HL-60 (cell line): ENCODE measurements around the gene SLC35E3.

Experiments used
- DNase-seq, 2 experiments: peaks; one replicate each; pipeline ENCODE4 v3.0.0-alpha.2; 2010 to 2020; ENCODE audit warnings: low read depth in 1 of 2, low spot score in 1 of 2
- H3K27ac ChIP-seq: fragments of 250-450 bp; sonication (Bioruptor Pico); replicated peaks from 2 replicates; pipeline ENCODE4 v1.5.1; 2020; ENCODE audit warnings: mild to moderate bottlenecking, moderate library complexity
- H3K27me3 ChIP-seq: fragments of 250-450 bp; sonication (Bioruptor Pico); 2 replicates; pipeline ENCODE4 v1.5.1; 2021; ENCODE audit warnings: mild to moderate bottlenecking, moderate library complexity; ENCODE audit not compliant: insufficient read depth, poor library complexity, severe bottlenecking
- H3K4me3 ChIP-seq: replicated peaks from 2 replicates; pipeline ENCODE4 v1.5.1; 2011; ENCODE audit warnings: mild to moderate bottlenecking, control low read depth, low read length; ENCODE audit not compliant: insufficient read depth
- CTCF ChIP-seq: IDR thresholded peaks from one replicate; pipeline ENCODE4 v1.5.1; 2011; ENCODE audit warnings: low read length, control low read depth, inconsistent platforms; ENCODE audit not compliant: insufficient read depth
- GABPA ChIP-seq: IDR thresholded peaks from 2 replicates; pipeline ENCODE4 v1.6.1; 2012; ENCODE audit warnings: low read depth
- POLR2AphosphoS5 ChIP-seq: IDR thresholded peaks from 2 replicates; pipeline ENCODE4 v1.6.1; 2012; ENCODE audit warnings: low read depth
- SPI1 ChIP-seq: IDR thresholded peaks from 2 replicates; pipeline ENCODE4 v1.6.1; 2012; ENCODE audit warnings: low read depth, mild to moderate bottlenecking, borderline replicate concordance
- TF ChIP-seq, protein P1 (sequence below): IDR thresholded peaks from 2 replicates; pipeline ENCODE4 v1.6.1; 2012; ENCODE audit warnings: low read depth; ENCODE audit not compliant: insufficient replicate concordance

SLC35E3 gene

DNA sequence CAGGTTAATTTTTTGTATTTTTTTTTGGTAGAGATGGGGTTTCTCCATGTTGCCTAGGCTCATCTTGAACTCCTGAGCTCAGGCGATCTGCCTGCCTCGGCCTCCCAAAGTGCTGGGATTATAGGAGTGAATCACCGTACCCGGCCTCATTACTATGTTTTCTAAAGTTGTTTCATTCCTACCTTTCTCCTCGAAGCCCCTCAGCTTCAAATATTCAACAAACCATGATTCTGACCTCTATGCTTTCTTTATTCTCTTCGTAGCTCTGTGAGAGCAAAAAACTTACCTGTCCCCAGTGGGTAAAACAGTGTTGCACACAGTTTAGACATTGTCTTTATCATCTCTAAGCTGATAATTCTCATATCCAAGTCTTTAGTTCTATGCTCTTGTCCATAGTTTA is 35.8 kb downstream of the SLC35E3 start:
- TF ChIP-seq GABPA (no peak), SPI1 (no peak), POLR2AphosphoS5 (no peak), CTCF (no peak)
- TF ChIP-seq, protein P1, sequence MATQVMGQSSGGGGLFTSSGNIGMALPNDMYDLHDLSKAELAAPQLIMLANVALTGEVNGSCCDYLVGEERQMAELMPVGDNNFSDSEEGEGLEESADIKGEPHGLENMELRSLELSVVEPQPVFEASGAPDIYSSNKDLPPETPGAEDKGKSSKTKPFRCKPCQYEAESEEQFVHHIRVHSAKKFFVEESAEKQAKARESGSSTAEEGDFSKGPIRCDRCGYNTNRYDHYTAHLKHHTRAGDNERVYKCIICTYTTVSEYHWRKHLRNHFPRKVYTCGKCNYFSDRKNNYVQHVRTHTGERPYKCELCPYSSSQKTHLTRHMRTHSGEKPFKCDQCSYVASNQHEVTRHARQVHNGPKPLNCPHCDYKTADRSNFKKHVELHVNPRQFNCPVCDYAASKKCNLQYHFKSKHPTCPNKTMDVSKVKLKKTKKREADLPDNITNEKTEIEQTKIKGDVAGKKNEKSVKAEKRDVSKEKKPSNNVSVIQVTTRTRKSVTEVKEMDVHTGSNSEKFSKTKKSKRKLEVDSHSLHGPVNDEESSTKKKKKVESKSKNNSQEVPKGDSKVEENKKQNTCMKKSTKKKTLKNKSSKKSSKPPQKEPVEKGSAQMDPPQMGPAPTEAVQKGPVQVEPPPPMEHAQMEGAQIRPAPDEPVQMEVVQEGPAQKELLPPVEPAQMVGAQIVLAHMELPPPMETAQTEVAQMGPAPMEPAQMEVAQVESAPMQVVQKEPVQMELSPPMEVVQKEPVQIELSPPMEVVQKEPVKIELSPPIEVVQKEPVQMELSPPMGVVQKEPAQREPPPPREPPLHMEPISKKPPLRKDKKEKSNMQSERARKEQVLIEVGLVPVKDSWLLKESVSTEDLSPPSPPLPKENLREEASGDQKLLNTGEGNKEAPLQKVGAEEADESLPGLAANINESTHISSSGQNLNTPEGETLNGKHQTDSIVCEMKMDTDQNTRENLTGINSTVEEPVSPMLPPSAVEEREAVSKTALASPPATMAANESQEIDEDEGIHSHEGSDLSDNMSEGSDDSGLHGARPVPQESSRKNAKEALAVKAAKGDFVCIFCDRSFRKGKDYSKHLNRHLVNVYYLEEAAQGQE = no peak
- H3K4me3 ChIP-seq = no peak overlapping the region
- H3K27me3 ChIP-seq = no peaks in the 10 kb centered on the region
- H3K27ac ChIP-seq = no peak overlapping the region
- no peak for DNase-seq

DNA sequence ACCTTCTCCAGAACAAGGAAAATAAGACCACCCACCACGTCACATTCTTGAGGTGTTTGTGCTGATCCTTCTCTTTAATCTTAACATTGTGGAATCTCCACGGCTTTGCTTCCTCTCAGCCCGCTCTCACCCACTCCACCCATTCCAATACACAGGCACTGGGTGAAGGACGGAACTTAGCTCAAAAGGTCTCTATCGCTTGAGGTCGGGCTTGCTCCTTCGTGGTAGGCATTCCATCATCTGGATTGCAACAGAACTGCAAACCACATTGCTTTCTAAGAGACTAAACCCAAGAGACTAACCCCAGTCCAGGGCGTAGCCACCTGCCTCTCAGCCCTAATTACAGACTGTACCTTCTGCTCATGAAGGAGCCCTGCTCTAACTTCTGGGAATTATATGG is 38.0 kb downstream of the SLC35E3 start:
- no peak overlapping the region for H3K4me3 ChIP-seq
- peak; percentile 73 to 94 for DNase-seq
- H3K27me3 ChIP-seq = no peaks in the 10 kb centered on the region
- peak overlapping the region; percentile 29; the same call in 1 of the 2 replicates for H3K27ac ChIP-seq
- TF ChIP-seq POLR2AphosphoS5 (0 out of 2 replicates have a peak, but pooled peaks have one; percentile 48), GABPA (no peak), SPI1 (no peak), CTCF (peak; percentile 4)
- TF ChIP-seq, protein P1 = no peak

DNA sequence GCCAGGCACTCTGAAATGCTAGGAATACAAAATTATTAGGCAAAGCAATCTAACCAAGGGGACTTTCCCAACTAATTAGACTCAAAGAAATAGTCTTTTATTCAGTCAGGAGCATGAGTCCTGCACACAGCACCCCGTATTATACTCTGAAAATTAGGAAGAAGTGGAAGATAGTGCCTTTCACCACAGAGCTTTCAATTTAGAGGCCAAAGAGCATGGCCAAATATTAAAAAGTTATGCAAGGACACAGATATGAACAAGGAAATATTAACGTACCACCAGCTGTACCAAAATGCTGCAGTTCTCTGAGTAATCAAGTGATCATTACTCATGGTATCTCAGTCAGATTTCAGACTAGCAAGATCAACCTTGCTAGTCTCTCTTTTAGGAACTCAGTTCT is 39.4 kb downstream of the SLC35E3 start:
- H3K4me3 ChIP-seq = no peak overlapping the region
- H3K27me3 ChIP-seq = no peaks in the 10 kb centered on the region
- TF ChIP-seq, protein P1 = no peak
- TF ChIP-seq CTCF (no peak), POLR2AphosphoS5 (no peak), SPI1 (no peak), GABPA (no peak)
- DNase-seq = no peak
- no peak overlapping the region for H3K27ac ChIP-seq
